Esophagus squamous epithelium (tissue), 5 donors: Measurements from ENCODE around the gene PTPN5. TPM values are rescaled to one million over a fixed set of nuclear protein-coding genes. Genes with fewer than 3 reads are reported as not detected.

ENCODE experiments used
- DNase-seq: peaks from one replicate; lab custom pipeline; 2025; lab: John Stamatoyannopoulos, UW
- H3K27ac ChIP-seq, 4 donors: fragments of 200-600 bp; sonication (generic); one replicate each; pipeline ENCODE4 v1.5.1; 2016 to 2019; ENCODE audit warnings: mild to moderate bottlenecking in 1 of 4
- H3K27me3 ChIP-seq, 4 donors: fragments of 200-600 bp; sonication (generic); 1 replicate in 3 of 4; 2 replicates in 1 of 4; pipeline versions ENCODE4 v1.5.1 to v1.6.0; 2017 to 2021; ENCODE audit warnings: antibody characterized with exemption in 1 of 4
- H3K36me3 ChIP-seq, 3 donors: fragments of 200-600 bp; sonication (generic); one replicate each; pipeline ENCODE4 v1.5.1; 2016 to 2019
- H3K4me1 ChIP-seq, 3 donors: fragments of 200-600 bp; sonication (generic); one replicate each; pipeline ENCODE4 v1.5.1; 2017 to 2019
- H3K4me3 ChIP-seq, 4 donors: fragments of 200-600 bp; sonication (generic); 1 replicate in 3 of 4; 2 replicates in 1 of 4; pipeline ENCODE4 v1.5.1; 2016 to 2019; ENCODE audit warnings: mild to moderate bottlenecking in 2 of 4, moderate library complexity in 1 of 4
- H3K9me3 ChIP-seq, 3 donors: fragments of 200-600 bp; sonication (generic); one replicate each; pipeline ENCODE4 v1.5.1; 2016 to 2019
- CTCF ChIP-seq, 6 experiments: fragments of 450-650 bp in 4 of 6; fragments of 200-600 bp in 2 of 6; sonication (generic) in 2 of 6; IDR thresholded peaks; one replicate each; pipeline ENCODE4 v1.5.1; 2016 to 2019; ENCODE audit warnings: antibody characterized with exemption in 6 of 6, mild to moderate bottlenecking in 4 of 6, moderate library complexity in 4 of 6
- POLR2A ChIP-seq, 4 donors: fragments of 450-650 bp; IDR thresholded peaks; one replicate each; pipeline ENCODE4 v1.6.1; 2017; ENCODE audit warnings: antibody characterized with exemption in 4 of 4, mild to moderate bottlenecking in 4 of 4, moderate library complexity in 3 of 4
- WGBS, 2 donors: methylation state at CpG; one replicate each; pipeline ENCODE4 v1.1.5; 2018; 5-methylcytosine and 5-hydroxymethylcytosine counted together
- intact Hi-C: fragments of 100-400 bp; cut with DNase I; formaldehyde crosslinking; loops from one replicate; pipeline ENCODE4 v1.15.0; 2022
- total RNA-seq, 4 donors: library from RNA; depleted of rRNA; stranded (reverse); fragments of >200 nt; gene quantifications; one replicate each; pipeline ENCODE4 v1.1.0, GENCODE V29; 2016
- donor health status: DM: yes; HTN: yes; CAD: no.

The PTPN5 gene
- total RNA-seq, 4 donors from 2014 or later: 0.18 to 0.95 (median 0.58) TPM

GRCh38 chr11:18743365-18743764 lies 48.2 kb downstream of the PTPN5 start:
- WGBS, 2 donors: 67 to 92% methylated on average over 1 to 2 of the region's 10 CpGs
- Histone ChIP-seq H3K4me1 (no peaks in the 10 kb centered on the region), H3K36me3 (no peaks in the 10 kb centered on the region), H3K9me3 (no peaks in the 10 kb centered on the region), H3K4me3 (no peak overlapping the region), H3K27me3 (no peaks in the 10 kb centered on the region), H3K27ac (no peak overlapping the region)
- TF ChIP-seq CTCF (IDR thresholded peaks at IDR 0.05): no peak
- no peak for TF ChIP-seq POLR2A (IDR thresholded peaks at IDR 0.05)
- intact Hi-C loops: no loop called here
- DNase-seq: no peak

- H3K9me3 ChIP-seq: no peaks in the 10 kb centered on the region
- H3K27me3 ChIP-seq: peaks cover 0 to 1% (median 0%) of the 10 kb centered on the region in 4 donors
- no peak for DNase-seq
- WGBS, 2 donors: 73 to 80% methylated on average over 3 of the region's 3 CpGs
- intact Hi-C loops: no loop called here
- no peak overlapping the region for H3K4me3 ChIP-seq
- no peak overlapping the region for H3K27ac ChIP-seq
- no peaks in the 10 kb centered on the region for H3K36me3 ChIP-seq
- no peaks in the 10 kb centered on the region for H3K4me1 ChIP-seq
- TF ChIP-seq CTCF (IDR thresholded peaks at IDR 0.05) (no peak), POLR2A (IDR thresholded peaks at IDR 0.05) (no peak)
Observed at GRCh38 chr11:18741783-18742182, 49.8 kb downstream of the PTPN5 start.

GRCh38 chr11:18739685-18740084 lies 51.9 kb downstream of the PTPN5 start:
- Histone ChIP-seq H3K27me3 (peaks cover 0 to 14% (median 0%) of the 10 kb centered on the region in 4 donors), H3K27ac (no peak overlapping the region), H3K36me3 (no peaks in the 10 kb centered on the region), H3K4me1 (no peaks in the 10 kb centered on the region), H3K4me3 (no peak overlapping the region), H3K9me3 (no peaks in the 10 kb centered on the region)
- 65 to 89% methylated on average over 4 of the region's 4 CpGs for WGBS, 2 donors
- intact Hi-C loops: no loop called here
- DNase-seq: no peak
- TF ChIP-seq CTCF (IDR thresholded peaks at IDR 0.05) (no peak), POLR2A (IDR thresholded peaks at IDR 0.05) (no peak)

- 83% methylated on average over 4 to 5 of the region's 8 CpGs for WGBS, 2 donors
- H3K27me3 ChIP-seq: peaks cover 0 to 24% (median 0%) of the 10 kb centered on the region in 4 donors
- no peaks in the 10 kb centered on the region for H3K4me1 ChIP-seq
- H3K27ac ChIP-seq: no peak overlapping the region
- no peaks in the 10 kb centered on the region for H3K36me3 ChIP-seq
- intact Hi-C loops: no loop called here
- DNase-seq: no peak
- no peak for TF ChIP-seq POLR2A (IDR thresholded peaks at IDR 0.05)
- no peak for TF ChIP-seq CTCF (IDR thresholded peaks at IDR 0.05)
- H3K9me3 ChIP-seq: no peaks in the 10 kb centered on the region
- H3K4me3 ChIP-seq: no peak overlapping the region
Observed at GRCh38 chr11:18737642-18738041, 54.0 kb downstream of the PTPN5 start.

- 52 to 53% methylated on average over 5 to 8 of the region's 10 CpGs for WGBS, 2 donors
- intact Hi-C loops: no loop called here
- no peaks in the 10 kb centered on the region for H3K9me3 ChIP-seq
- no peak for TF ChIP-seq CTCF (IDR thresholded peaks at IDR 0.05)
- TF ChIP-seq POLR2A (IDR thresholded peaks at IDR 0.05): no peak
- H3K27me3 ChIP-seq: peaks cover 0 to 24% (median 0%) of the 10 kb centered on the region in 4 donors
- no peak overlapping the region for H3K27ac ChIP-seq
- H3K4me3 ChIP-seq: no peak overlapping the region
- no peaks in the 10 kb centered on the region for H3K4me1 ChIP-seq
- no peak for DNase-seq
- H3K36me3 ChIP-seq: no peaks in the 10 kb centered on the region
Observed at GRCh38 chr11:18736590-18737148, 54.9 kb downstream of the PTPN5 start.
